IMR-90 (cell line): ENCODE results near the gene ITGB4. TPM values are rescaled to one million over a fixed set of nuclear protein-coding genes. Genes with fewer than 3 reads are reported as not detected.
A peak's percentile ranks its signal among the peaks of the same experiment; 100 is the strongest.

Source experiments
- ATAC-seq: fragments of 200-7000 bp; cut with Tn5 transposase; 2 replicates; pipeline ENCODE4 v1.9.1; 2020; ENCODE audit warnings: low read depth, mild to moderate bottlenecking, moderate library complexity
- BruUV-seq: library from RNA; stranded (reverse); fragments of 400-500 nt; replicated peaks from 2 replicates; lab custom pipeline; 2021; lab: Mats Ljungman, UMichigan
- CTCF ChIA-PET: fragments of 300-600 bp; formaldehyde crosslinking; extraction: SDS; loops from one replicate; lab custom pipeline; 2021; ENCODE audit warnings: antibody characterized with exemption; lab: Yijun Ruan, JAX
- POLR2A ChIA-PET: fragments of 300-600 bp; sonication (Branson Sonifier 250); formaldehyde crosslinking; loops from one replicate; lab custom pipeline; 2022; ENCODE audit warnings: antibody characterized with exemption; ENCODE audit not compliant: unreplicated experiment; lab: Charles Lee
- DNase-seq: peaks from one replicate; pipeline ENCODE4 v3.0.0; 2013
- H2AFZ ChIP-seq: replicated peaks from 2 replicates; pipeline ENCODE3; 2013; ENCODE audit warnings: low read length, mild to moderate bottlenecking; ENCODE audit not compliant: poor library complexity
- H2AK5ac ChIP-seq: 2 replicates; pipeline ENCODE4 v1.6.1; 2013; ENCODE audit warnings: low read depth, low read length, inconsistent platforms
- H2AK9ac ChIP-seq: replicated peaks from 2 replicates; pipeline ENCODE3; 2013; ENCODE audit warnings: mild to moderate bottlenecking, low read depth, low read length, moderate library complexity; ENCODE audit not compliant: poor library complexity
- H2BK120ac ChIP-seq: 2 replicates; pipeline ENCODE4 v1.6.1; 2013; ENCODE audit warnings: low read depth, low read length, inconsistent platforms
- H2BK15ac ChIP-seq: 3 replicates; pipeline ENCODE4 v1.6.1; 2013; ENCODE audit warnings: low read depth, low read length, inconsistent platforms
- H2BK20ac ChIP-seq: 2 replicates; pipeline ENCODE4 v1.6.1; 2013; ENCODE audit warnings: low read depth, mild to moderate bottlenecking, inconsistent platforms, low read length, moderate library complexity
- H2BK5ac ChIP-seq: 2 replicates; pipeline ENCODE4 v1.6.1; 2013; ENCODE audit warnings: mild to moderate bottlenecking, low read depth, low read length, inconsistent platforms; ENCODE audit not compliant: poor library complexity, severe bottlenecking
- H3K14ac ChIP-seq: replicated peaks from 2 replicates; pipeline ENCODE4 v1.6.1; 2013; ENCODE audit warnings: low read depth, low read length, inconsistent platforms
- H3K18ac ChIP-seq: 2 replicates; pipeline ENCODE4 v1.6.1; 2013; ENCODE audit warnings: low read depth, low read length, control low read depth
- H3K23ac ChIP-seq: 2 replicates; pipeline ENCODE4 v1.6.1; 2013; ENCODE audit warnings: low read depth, low read length, inconsistent platforms
- H3K27ac ChIP-seq: 2 replicates; pipeline ENCODE4 v1.5.1; 2013; ENCODE audit warnings: mild to moderate bottlenecking, control low read depth, low read length; ENCODE audit not compliant: insufficient read depth
- H3K27me3 ChIP-seq: 2 replicates; pipeline ENCODE4 v1.6.1; 2013; ENCODE audit warnings: low read length; ENCODE audit not compliant: control insufficient read depth, insufficient read depth
- H3K36me3 ChIP-seq: 2 replicates; pipeline ENCODE4 v1.6.1; 2013; ENCODE audit warnings: low read length, mixed read lengths; ENCODE audit not compliant: control insufficient read depth, insufficient read depth
- H3K4ac ChIP-seq: 2 replicates; pipeline ENCODE4 v1.6.1; 2013; ENCODE audit warnings: low read depth, low read length, inconsistent platforms
- H3K4me1 ChIP-seq: 2 replicates; pipeline ENCODE4 v1.6.1; 2013; ENCODE audit warnings: low read length, mixed read lengths; ENCODE audit not compliant: control insufficient read depth, insufficient read depth
- H3K4me2 ChIP-seq: 2 replicates; pipeline ENCODE4 v1.6.1; 2013; ENCODE audit warnings: low read depth, mild to moderate bottlenecking, control low read depth, low read length, moderate library complexity
- H3K4me3 ChIP-seq: 2 replicates; pipeline ENCODE4 v1.5.1; 2013; ENCODE audit warnings: low read depth, mild to moderate bottlenecking, control low read depth, low read length, moderate library complexity; ENCODE audit not compliant: insufficient read depth
- H3K56ac ChIP-seq: 2 replicates; pipeline ENCODE4 v1.6.1; 2013; ENCODE audit warnings: low read length, inconsistent platforms; ENCODE audit not compliant: insufficient read depth; ENCODE audit errors: extremely low read depth
- H3K79me1 ChIP-seq, 2 experiments: 2 replicates each; pipeline ENCODE4 v1.6.1; 2013; ENCODE audit warnings: low read length in 2 of 2, inconsistent platforms in 1 of 2, low read depth in 1 of 2
- H3K9ac ChIP-seq: 2 replicates; pipeline ENCODE4 v1.6.1; 2013; ENCODE audit warnings: low read depth, low read length, control low read depth
- H3K9me1 ChIP-seq: 2 replicates; pipeline ENCODE4 v1.6.1; 2013; ENCODE audit warnings: low read length, inconsistent platforms; ENCODE audit not compliant: insufficient read depth
- H3K9me3 ChIP-seq: 2 replicates; pipeline ENCODE4 v1.6.1; 2013; ENCODE audit warnings: low read length; ENCODE audit not compliant: control insufficient read depth, insufficient read depth
- H4K20me1 ChIP-seq: 2 replicates; pipeline ENCODE4 v1.6.1; 2013; ENCODE audit warnings: low read length, inconsistent platforms; ENCODE audit not compliant: insufficient read depth
- H4K5ac ChIP-seq: 2 replicates; pipeline ENCODE4 v1.6.1; 2013; ENCODE audit warnings: mild to moderate bottlenecking, low read depth, low read length, control low read depth
- H4K8ac ChIP-seq, 2 experiments: 2 replicates each; pipeline ENCODE4 v1.6.1; 2013; ENCODE audit warnings: low read depth in 2 of 2, low read length in 2 of 2, control low read depth in 1 of 2, inconsistent platforms in 1 of 2
- H4K91ac ChIP-seq: 2 replicates; pipeline ENCODE4 v1.6.1; 2013; ENCODE audit warnings: low read depth, low read length, inconsistent platforms; ENCODE audit not compliant: insufficient read depth
- BHLHE40 ChIP-seq: fragments of 150-350 bp; IDR thresholded peaks from 2 replicates; pipeline ENCODE4 v1.6.1; 2016; ENCODE audit warnings: mild to moderate bottlenecking, low read depth, low read length
- CEBPB ChIP-seq: IDR thresholded peaks from 2 replicates; pipeline ENCODE4 v1.6.1; 2012; ENCODE audit warnings: low read depth, low read length, improper control_type of control experiment
- CHD1 ChIP-seq: IDR thresholded peaks from 2 replicates; pipeline ENCODE4 v1.6.1; 2012; ENCODE audit warnings: low read depth, low read length, improper control_type of control experiment
- FOS ChIP-seq: fragments of 150-350 bp; IDR thresholded peaks from 2 replicates; pipeline ENCODE4 v1.6.1; 2016; ENCODE audit warnings: low read depth, low read length
- MAFK ChIP-seq: IDR thresholded peaks from 2 replicates; pipeline ENCODE4 v1.6.1; 2012; ENCODE audit warnings: low read depth, low read length, improper control_type of control experiment
- MAZ ChIP-seq: IDR thresholded peaks from 2 replicates; pipeline ENCODE4 v1.6.1; 2012; ENCODE audit warnings: low read depth, mild to moderate bottlenecking, low read length, improper control_type of control experiment, moderate library complexity, borderline replicate concordance
- MXI1 ChIP-seq: IDR thresholded peaks from 2 replicates; pipeline ENCODE4 v1.6.1; 2012; ENCODE audit warnings: low read depth, mild to moderate bottlenecking, low read length, moderate library complexity, borderline replicate concordance
- NFE2L2 ChIP-seq: fragments of 150-350 bp; IDR thresholded peaks from 2 replicates; pipeline ENCODE4 v1.6.1; 2016; ENCODE audit warnings: low read depth, mild to moderate bottlenecking, low read length
- RAD21 ChIP-seq: IDR thresholded peaks from 2 replicates; pipeline ENCODE4 v1.6.1; 2012; ENCODE audit warnings: low read length, improper control_type of control experiment
- RCOR1 ChIP-seq: IDR thresholded peaks from 2 replicates; pipeline ENCODE4 v1.6.1; 2012; ENCODE audit warnings: mild to moderate bottlenecking, low read length, improper control_type of control experiment; ENCODE audit not compliant: insufficient replicate concordance
- SMC3 ChIP-seq: fragments of 150-350 bp; IDR thresholded peaks from 2 replicates; pipeline ENCODE4 v1.6.1; 2016; ENCODE audit warnings: low read depth, mild to moderate bottlenecking, antibody characterized with exemption, low read length, moderate library complexity
- WGBS, 2 experiments: methylation state at CpG; one replicate each; pipeline versions ENCODE4 v1.1.5 to v1.1.7; 2013; ENCODE audit warnings: missing lambda C conversion rate in 2 of 2; ENCODE audit not compliant: insufficient read length in 1 of 2; ENCODE audit errors: extremely low coverage in 2 of 2; 5-methylcytosine and 5-hydroxymethylcytosine counted together
- dilution Hi-C: fragments of 300-500 bp; cut with HindIII; formaldehyde crosslinking; loops from one replicate; pipeline ENCODE4 v1.14.3; 2018; ENCODE audit warnings: low sequenced_read_pairs; ENCODE audit not compliant: unreplicated experiment
- in situ Hi-C: fragments of 300-500 bp; cut with MboI; formaldehyde crosslinking; loops from 3 replicates; pipeline ENCODE4 v1.14.3; 2019; ENCODE audit warnings: low sequenced_read_pairs, inconsistent platforms, mixed read lengths
- intact Hi-C: fragments of 100-400 bp; cut with micrococcal nuclease; formaldehyde crosslinking; loops from 2 replicates; pipeline ENCODE4 v1.10.0; 2022
- polyA plus RNA-seq, 3 experiments: library from polyadenylated mRNA; depleted of rRNA; stranded (reverse); fragments of >200 nt; gene quantifications; 2 replicates each; pipeline ENCODE4 v1.2.3, GENCODE V29; 2012; ENCODE audit warnings: low replicate concordance in 1 of 3
- total RNA-seq: library from RNA; depleted of rRNA; stranded (reverse); fragments of >200 nt; gene quantifications from 2 replicates; pipeline ENCODE4 v1.2.3, GENCODE V29; 2012
- TF ChIP-seq, protein P1 (sequence below): fragments of 150-350 bp; IDR thresholded peaks from 2 replicates; pipeline ENCODE4 v1.6.1; 2017; ENCODE audit warnings: mild to moderate bottlenecking, antibody characterized with exemption, low read length, low read depth
- TF ChIP-seq, protein P2 (sequence below): conservative IDR thresholded peaks from 2 replicates; pipeline ENCODE4 v1.5.1; 2012; ENCODE audit warnings: mild to moderate bottlenecking, low read depth, low read length, improper control_type of control experiment

ITGB4 gene
- total and polyA plus RNA-seq, 2 of the 4 experiments (the other 2 are of a cell fraction), result under 0.01 to 0.27 TPM

DNA sequence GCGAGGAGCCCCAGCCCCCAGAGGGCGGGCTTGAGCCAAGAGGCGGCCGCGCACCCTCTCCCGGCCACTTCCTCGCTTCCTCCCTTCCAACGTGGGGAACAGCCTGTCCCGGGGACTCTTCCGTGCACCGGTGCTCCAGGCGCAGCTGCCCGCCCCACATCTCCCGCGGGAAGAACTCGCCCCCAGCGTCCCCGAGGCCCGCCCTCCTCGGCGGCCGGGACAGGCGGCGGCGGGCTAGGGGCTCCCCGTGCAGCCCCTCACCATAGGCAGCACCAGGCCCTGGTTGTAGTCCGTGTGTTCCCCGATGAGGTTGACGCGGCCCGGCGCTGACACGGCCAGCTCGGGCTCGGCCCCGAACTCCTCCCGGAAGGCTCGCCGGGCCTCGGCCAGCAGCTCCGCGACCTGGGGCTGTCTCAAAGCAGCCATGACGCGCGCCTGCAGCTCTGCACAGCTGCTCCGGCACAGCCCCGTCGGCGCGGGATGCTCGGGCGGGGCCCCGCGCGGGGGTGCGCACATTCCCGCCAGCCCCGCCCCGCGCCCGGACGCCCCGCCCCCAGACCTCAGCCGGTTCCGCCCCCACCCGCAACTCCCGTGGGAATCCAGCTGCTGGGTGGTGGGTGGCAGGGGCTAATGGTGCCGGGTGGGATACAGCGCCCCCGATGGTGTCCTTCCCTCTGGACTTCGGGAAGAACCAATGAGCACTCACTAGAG, 43.6 kb downstream of the ITGB4 start, which contains the start of gene GALK1:
TSS of gene GALK1 (minus strand) at position 482 of the 711 bp plus-strand sequence. CDS start at position 426, 56 bp downstream.
- Histone ChIP-seq H2BK120ac (peak within 1 kb of the TSS; percentile 11; the same call in 1 of the 2 replicates), H3K36me3 (no peaks in the 10 kb centered on the region), H3K4me2 (peak within 1 kb of the TSS; percentile 84), H2AK9ac (peak within 1 kb of the TSS; percentile 94), H3K4me1 (peaks cover 7% of the 10 kb centered on the region), H3K56ac (peak within 1 kb of the TSS; percentile 28; the same call in 1 of the 2 replicates), H3K9ac (peak within 1 kb of the TSS; percentile 62), H3K9me1 (peaks cover 10% of the 10 kb centered on the region; the same call in 1 of the 2 replicates), H2AK5ac (peak within 1 kb of the TSS; percentile 66), H3K4ac (peak within 1 kb of the TSS; percentile 64), H4K8ac (peak within 1 kb of the TSS; percentile 25 to 83; a peak in 3 of 4 replicates), H3K27ac (peak within 1 kb of the TSS; percentile 25; the same call in 1 of the 2 replicates), H3K23ac (peak within 1 kb of the TSS; percentile 13), H2BK15ac (no peak within 1 kb of the TSS), H3K79me1 (peaks cover 5 to 12% of the 10 kb centered on the region in 2 experiments; a peak in 3 of 4 replicates), H3K27me3 (no peaks in the 10 kb centered on the region), H2BK5ac (no peak within 1 kb of the TSS), H2AFZ (peak within 1 kb of the TSS; percentile 95), H3K9me3 (no peaks in the 10 kb centered on the region), H4K91ac (peak within 1 kb of the TSS; percentile 46; the same call in 1 of the 2 replicates), H3K4me3 (peak within 1 kb of the TSS; percentile 55), H4K20me1 (no peaks in the 10 kb centered on the region), H2BK20ac (no peak within 1 kb of the TSS), H3K14ac (peak within 1 kb of the TSS; percentile 87), H4K5ac (peak within 1 kb of the TSS; percentile 40), H3K18ac (peak within 1 kb of the TSS; percentile 23; the same call in 1 of the 2 replicates)
- intact Hi-C loops, result no loop called here
- CTCF ChIA-PET, result interaction anchor here (0.6 to 2.1 kb wide), 11 partner anchors 9 to 309 kb away, joined by 3 to 13 read pairs (median 3); no protein-coding TSS in a partner anchor
- DNase-seq (peak; percentile 55), ATAC-seq (peak; percentile 92)
- POLR2A ChIA-PET, result interaction anchor here (0.8 to 1.5 kb wide), 4 partner anchors 9 to 15 kb away, joined by 6 to 12 read pairs (median 6); no protein-coding TSS in a partner anchor
- dilution Hi-C loops, result no loop called here
- BruUV-seq, result no TSS peak
- in situ Hi-C loops, result no loop called here
- 1% methylated on average over 44 of the region's 71 CpGs; no CpG with 5 or more reads in 1 of the 2 experiments for WGBS, 2 experiments
- peak; percentile 41; the same call in 1 of the 2 replicates for TF ChIP-seq MAZ
- TF ChIP-seq SMC3, result peak; percentile 40; the same call in 1 of the 2 replicates
- no peak for TF ChIP-seq BHLHE40
- peak; percentile 47 for TF ChIP-seq RAD21
- 0 out of 2 replicates have a peak, but pooled peaks have one; percentile 29 for TF ChIP-seq MXI1
- no peak for TF ChIP-seq NFE2L2
- TF ChIP-seq RCOR1, result no peak
- no peak for TF ChIP-seq CHD1
- no peak for TF ChIP-seq CEBPB
- TF ChIP-seq, protein P1, sequence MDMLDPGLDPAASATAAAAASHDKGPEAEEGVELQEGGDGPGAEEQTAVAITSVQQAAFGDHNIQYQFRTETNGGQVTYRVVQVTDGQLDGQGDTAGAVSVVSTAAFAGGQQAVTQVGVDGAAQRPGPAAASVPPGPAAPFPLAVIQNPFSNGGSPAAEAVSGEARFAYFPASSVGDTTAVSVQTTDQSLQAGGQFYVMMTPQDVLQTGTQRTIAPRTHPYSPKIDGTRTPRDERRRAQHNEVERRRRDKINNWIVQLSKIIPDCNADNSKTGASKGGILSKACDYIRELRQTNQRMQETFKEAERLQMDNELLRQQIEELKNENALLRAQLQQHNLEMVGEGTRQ, result no peak
- TF ChIP-seq, protein P2, sequence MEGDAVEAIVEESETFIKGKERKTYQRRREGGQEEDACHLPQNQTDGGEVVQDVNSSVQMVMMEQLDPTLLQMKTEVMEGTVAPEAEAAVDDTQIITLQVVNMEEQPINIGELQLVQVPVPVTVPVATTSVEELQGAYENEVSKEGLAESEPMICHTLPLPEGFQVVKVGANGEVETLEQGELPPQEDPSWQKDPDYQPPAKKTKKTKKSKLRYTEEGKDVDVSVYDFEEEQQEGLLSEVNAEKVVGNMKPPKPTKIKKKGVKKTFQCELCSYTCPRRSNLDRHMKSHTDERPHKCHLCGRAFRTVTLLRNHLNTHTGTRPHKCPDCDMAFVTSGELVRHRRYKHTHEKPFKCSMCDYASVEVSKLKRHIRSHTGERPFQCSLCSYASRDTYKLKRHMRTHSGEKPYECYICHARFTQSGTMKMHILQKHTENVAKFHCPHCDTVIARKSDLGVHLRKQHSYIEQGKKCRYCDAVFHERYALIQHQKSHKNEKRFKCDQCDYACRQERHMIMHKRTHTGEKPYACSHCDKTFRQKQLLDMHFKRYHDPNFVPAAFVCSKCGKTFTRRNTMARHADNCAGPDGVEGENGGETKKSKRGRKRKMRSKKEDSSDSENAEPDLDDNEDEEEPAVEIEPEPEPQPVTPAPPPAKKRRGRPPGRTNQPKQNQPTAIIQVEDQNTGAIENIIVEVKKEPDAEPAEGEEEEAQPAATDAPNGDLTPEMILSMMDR, result peak; percentile 61
- no peak for TF ChIP-seq FOS
- TF ChIP-seq MAFK, result no peak
